HG03060 (cell line): ENCODE data around the gene EXTL1.
"Not testable (repeated sequence)": the region's sequence is repeated elsewhere in the genome, so short reads cannot be mapped to it uniquely, and the experiment has no call there.

Experiments
- ATAC-seq: cut with Tn5 transposase; IDR thresholded peaks from one replicate; pipeline ENCODE4 v1.9.1; 2021; ENCODE audit warnings: low read depth, moderate number of reproducible peaks; ENCODE audit not compliant: unreplicated experiment

Gene EXTL1

DNA sequence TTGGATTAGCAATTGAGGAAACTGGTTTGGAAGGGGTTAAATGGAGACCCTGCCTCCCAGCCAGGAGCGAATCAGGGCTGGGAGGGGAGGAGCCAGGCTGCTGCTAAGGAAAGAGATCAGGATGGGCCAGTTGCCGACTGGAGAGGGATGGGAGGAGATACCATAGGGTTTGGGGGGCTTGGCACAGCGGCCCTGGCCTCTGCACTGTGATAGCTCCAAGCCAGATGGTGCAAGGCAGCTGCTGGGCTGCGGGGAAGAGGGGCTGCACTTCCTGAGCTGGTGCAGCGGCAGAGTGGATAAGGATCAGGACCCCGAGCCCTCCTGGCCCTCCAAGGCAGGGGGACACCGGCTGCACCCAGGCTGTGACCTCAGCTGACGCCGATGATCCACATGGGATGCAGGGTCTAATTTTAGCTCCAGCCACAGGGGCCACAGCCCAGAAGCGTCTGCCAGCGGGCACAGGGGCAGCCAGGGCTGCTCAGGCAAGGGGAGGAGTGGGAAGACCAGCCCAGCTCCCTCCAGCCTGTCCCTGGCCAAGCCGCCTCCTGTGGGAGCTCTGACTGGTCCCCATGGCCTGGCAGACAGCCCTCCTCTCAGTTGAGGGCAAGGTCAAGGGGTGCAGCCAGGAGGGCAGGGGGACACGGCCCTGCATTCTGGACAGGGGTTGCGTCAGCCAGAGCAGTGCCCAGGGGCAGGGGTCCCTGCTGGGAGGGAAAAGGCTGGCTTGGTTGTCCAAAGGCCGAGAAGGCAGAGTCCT, at the start of gene EXTL1:
Gene EXTL1 (plus strand): TSS at position 129 of the 757 bp plus-strand sequence. CDS start 872 bp downstream, outside the sequence.
- ATAC-seq: no peak

DNA sequence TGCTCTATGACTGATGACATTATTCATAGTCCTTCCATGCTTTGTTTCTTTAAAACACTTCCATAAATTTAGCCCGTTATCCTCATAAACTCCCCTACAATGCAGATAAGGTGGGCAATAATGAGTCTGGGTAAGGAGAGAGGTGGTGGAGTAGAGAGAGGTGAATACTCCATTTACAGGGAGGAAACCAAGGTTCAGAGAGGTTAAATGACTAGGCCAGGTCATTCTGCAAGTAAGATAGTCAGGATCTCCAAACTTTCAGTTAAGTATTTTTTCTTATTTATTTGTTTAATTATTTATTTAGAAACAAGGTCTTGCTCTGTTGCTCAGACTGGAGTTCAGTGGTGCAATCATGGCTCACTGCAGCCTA, 49.8 kb upstream of the EXTL1 start:
- no peak for ATAC-seq

DNA sequence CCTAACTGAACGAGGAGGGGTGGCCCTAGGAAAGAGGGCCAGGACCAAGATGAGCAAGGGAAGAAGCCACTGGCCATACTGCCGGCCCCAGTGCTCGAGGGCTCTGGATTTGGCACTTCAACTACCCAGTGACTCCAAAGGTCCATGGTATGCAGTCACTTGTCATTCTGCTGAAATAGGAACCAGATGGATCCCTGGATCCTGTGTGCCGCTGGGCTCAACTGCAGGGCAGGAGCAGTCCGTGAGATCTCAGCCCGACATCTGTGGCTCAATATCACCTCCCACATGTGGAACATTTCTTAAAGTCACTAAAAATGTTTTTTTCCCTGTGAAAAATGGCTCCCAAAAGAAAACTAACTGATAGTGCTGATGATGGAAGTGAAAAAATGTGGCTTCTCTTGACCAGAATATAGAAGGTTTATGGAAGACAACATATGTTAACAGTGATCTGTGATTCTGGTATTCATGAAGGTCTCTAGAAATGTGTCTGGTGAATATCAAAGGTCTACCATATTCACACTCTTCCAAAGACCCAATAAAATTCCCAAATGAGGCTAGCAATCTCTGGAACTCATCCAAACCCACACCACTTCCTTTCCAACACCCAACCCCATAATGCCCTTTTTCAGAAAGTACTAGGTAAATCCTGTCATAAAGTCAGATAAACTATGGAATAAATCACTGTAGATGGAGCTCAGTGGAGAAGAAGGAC, 47.8 kb upstream of the EXTL1 start:
- no peak for ATAC-seq

DNA sequence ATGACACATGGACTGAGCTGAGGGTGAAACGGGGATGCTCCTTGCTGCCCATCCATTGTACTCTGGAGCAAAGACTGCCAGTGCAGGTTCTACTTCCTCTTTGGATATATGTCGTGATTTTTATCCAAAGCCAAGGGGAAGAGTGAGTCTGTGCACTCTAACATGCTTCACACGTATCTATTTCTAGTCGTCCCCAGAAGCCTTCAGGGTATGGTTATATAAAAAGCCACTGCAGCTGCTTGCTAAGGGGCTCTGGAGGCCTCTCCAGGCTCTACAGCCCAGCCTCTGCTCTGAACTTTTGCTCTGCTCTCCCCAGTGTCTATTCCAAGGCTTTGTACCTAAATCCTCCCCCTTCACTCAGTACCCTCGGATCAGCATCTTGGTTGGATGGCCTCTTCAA, 43.8 kb upstream of the EXTL1 start:
- ATAC-seq: no peak

DNA sequence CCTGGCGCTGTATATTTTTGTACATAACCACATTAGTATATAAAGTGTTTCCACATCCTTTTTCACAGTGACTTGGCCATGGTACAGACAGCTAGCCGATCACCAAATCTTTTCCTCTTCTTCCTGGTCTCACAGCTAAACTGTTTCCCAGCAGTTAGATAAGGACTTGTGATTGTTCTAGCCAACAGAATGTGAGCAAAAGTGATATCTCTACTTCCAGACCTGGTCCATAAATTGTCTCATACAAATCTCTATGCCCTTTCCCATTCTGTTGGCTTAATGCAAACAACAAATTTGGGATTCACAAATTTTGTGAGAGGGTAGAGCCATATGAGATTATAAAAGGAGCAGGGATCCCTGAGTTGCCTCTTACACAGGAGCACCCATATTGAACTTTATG, 43.2 kb upstream of the EXTL1 start:
- ATAC-seq: no peak

- no peak for ATAC-seq
Measured at GRCh38 chr1:25979210-25979609, 42.4 kb upstream of the EXTL1 start.

GRCh38 chr1:25985171-25985570, 36.4 kb upstream of the EXTL1 start:
- ATAC-seq: no peak

DNA sequence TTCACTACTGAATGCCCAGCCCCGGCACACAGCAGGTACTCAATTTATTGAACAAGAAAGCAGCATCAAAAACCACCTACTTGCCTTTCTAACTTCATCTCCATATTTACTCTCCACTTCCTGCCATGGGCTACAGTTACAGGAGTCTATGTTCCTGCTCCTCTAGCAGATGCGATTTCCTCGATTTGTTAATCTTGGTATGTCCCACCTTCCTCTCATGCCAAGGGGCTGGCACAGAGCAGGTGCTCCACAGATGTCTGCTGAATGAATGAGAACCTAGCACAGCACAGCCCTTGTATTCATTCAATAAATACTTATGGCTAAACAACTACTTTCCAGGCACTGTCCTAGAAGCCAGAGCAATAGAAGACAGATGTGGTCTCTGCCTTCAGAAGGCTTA, 35.9 kb upstream of the EXTL1 start:
- ATAC-seq: no peak

GRCh38 chr1:25986773-25987172, 34.8 kb upstream of the EXTL1 start:
- ATAC-seq: not testable (repeated sequence)

GRCh38 chr1:25987951-25988350, 33.6 kb upstream of the EXTL1 start:
- no peak for ATAC-seq

DNA sequence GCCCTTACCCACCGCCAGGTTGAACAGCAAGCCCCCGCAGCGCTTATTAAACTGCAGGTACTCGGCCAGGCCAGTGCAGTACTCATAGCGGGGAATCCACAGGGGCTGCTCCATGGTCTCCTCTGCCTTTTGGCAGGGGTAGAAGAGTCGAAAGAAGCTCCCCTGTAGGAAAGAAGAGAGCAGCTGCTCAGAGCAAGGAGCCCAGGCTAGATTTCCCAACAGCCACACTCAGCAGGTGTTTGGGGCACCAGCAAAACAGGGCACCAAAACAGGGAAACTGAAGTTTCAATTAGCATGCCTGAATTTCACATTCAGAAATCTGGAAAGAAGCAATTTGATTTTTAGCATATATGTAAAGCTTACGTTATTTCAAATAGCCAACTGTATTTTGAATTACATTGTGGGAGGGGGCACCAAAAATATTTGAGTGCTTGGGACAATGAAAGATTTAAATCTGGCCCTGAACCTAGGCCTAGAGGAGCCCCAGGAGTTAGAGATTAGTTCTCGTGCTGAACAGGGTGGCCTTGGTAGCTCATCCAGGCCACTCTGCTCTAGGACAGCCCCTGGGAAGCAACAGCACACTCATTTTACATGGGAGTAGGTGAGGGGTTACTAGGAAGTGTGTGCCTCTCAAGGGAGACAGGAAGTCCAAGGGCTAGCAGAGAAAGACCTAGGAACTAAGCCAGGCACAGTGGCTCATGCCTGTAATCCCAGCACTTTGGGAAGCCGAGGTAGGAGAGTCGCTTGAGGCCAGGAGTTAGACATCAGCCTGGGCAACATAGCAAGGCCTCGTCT, 31.9 kb upstream of the EXTL1 start:
- ATAC-seq: no peak

- ATAC-seq: no peak
Measured at GRCh38 chr1:25990251-25990650, 31.3 kb upstream of the EXTL1 start.

- ATAC-seq: no peak
Measured at GRCh38 chr1:25990702-25991395, 30.7 kb upstream of the EXTL1 start.

GRCh38 chr1:25991937-25992688, 29.5 kb upstream of the EXTL1 start:
- ATAC-seq: no peak

- no peak for ATAC-seq
Measured at GRCh38 chr1:25992689-25993171, 28.8 kb upstream of the EXTL1 start.

GRCh38 chr1:25993197-25993951, 28.2 kb upstream of the EXTL1 start:
- ATAC-seq: no peak

- ATAC-seq: no peak
Measured at GRCh38 chr1:25994402-25995150, 27.0 kb upstream of the EXTL1 start.
